HepG2 (cell line): ENCODE data around the gene TAF1B. TPM values are rescaled to one million over a fixed set of nuclear protein-coding genes. Genes with fewer than 3 reads are reported as not detected.

Experiments used
- ATF7-NPFF ChIP-seq: sonication (generic); formaldehyde crosslinking; IDR thresholded peaks from 2 replicates; pipeline ENCODE4 v1.8.1; 2023; ENCODE audit warnings: mild to moderate bottlenecking, low read depth, missing genetic modification reagents, moderate library complexity
- CENPT ChIP-seq: sonication (generic); formaldehyde crosslinking; IDR thresholded peaks from 2 replicates; pipeline ENCODE4 v1.8.0; 2022; ENCODE audit warnings: low read depth, mild to moderate bottlenecking, moderate library complexity, missing genetic modification reagents
- CENPX ChIP-seq: sonication (generic); formaldehyde crosslinking; IDR thresholded peaks from 2 replicates; pipeline ENCODE4 v1.9.0; 2021; ENCODE audit warnings: mild to moderate bottlenecking, missing genetic modification reagents, moderate library complexity
- FOXA1 ChIP-seq, 2 experiments: fragments of 450-650 bp in 1 of 2; sonication (generic) in 1 of 2; formaldehyde crosslinking in 1 of 2; IDR thresholded peaks; 2 replicates each; pipeline versions ENCODE4 v1.4.0 to v1.6.1; 2016 to 2020; ENCODE audit warnings: missing genetic modification reagents in 1 of 2
- KDM3A ChIP-seq: IDR thresholded peaks from 2 replicates; pipeline ENCODE4 v1.6.1; 2018; ENCODE audit warnings: low read depth, missing compliant biosample characterization
- MAFG ChIP-seq: sonication (generic); formaldehyde crosslinking; IDR thresholded peaks from 2 replicates; pipeline ENCODE4 v1.5.1; 2020; ENCODE audit warnings: mild to moderate bottlenecking, missing genetic modification reagents
- PRDM15 ChIP-seq: sonication (generic); formaldehyde crosslinking; IDR thresholded peaks from 2 replicates; pipeline ENCODE4 v1.4.0; 2020; ENCODE audit warnings: missing genetic modification reagents
- SOX6 ChIP-seq, 2 experiments: fragments of 450-650 bp in 1 of 2; sonication (generic) in 1 of 2; formaldehyde crosslinking in 1 of 2; IDR thresholded peaks; 2 replicates each; pipeline versions ENCODE4 v1.4.0 to v1.6.1; 2017 to 2020; ENCODE audit warnings: antibody characterized with exemption in 1 of 2, mild to moderate bottlenecking in 1 of 2, missing genetic modification reagents in 1 of 2
- ZNF230 ChIP-seq: sonication (generic); formaldehyde crosslinking; IDR thresholded peaks from 2 replicates; pipeline ENCODE4 v1.4.0; 2020; ENCODE audit warnings: mild to moderate bottlenecking, missing genetic modification reagents
- ZNF232 ChIP-seq: sonication (generic); formaldehyde crosslinking; IDR thresholded peaks from 2 replicates; pipeline ENCODE4 v1.4.0; 2020; ENCODE audit warnings: missing genetic modification reagents, borderline replicate concordance
- ZNF850 ChIP-seq: sonication (generic); formaldehyde crosslinking; conservative IDR thresholded peaks from 2 replicates; pipeline ENCODE4 v1.9.0; 2021; ENCODE audit warnings: mild to moderate bottlenecking, missing genetic modification reagents
- polyA plus RNA-seq, 8 experiments: library from polyadenylated mRNA; depleted of rRNA in 3 of 8; stranded (reverse) in 7 of 8; unstranded in 1 of 8; fragments of >200 nt; fragmentation: Illumina TruSeq in 4 of 8; extraction: Trizol in 4 of 8; gene quantifications; 2 replicates each; pipeline versions ENCODE4 v1.2.1 to v1.2.3, GENCODE V29; 2011 to 2016; ENCODE audit warnings: low read depth in 4 of 8, missing spikeins in 1 of 8, mixed read lengths in 1 of 8; ENCODE audit not compliant: insufficient read depth in 1 of 8
- total RNA-seq, 5 experiments: library from RNA; depleted of rRNA; stranded (reverse); fragments of >200 nt; fragmentation: Illumina TruSeq; extraction: Trizol; gene quantifications; 2 replicates each; pipeline ENCODE4 v1.2.3, GENCODE V29; 2016; ENCODE audit warnings: low read depth in 1 of 5
- TF ChIP-seq, protein P1 (sequence below): sonication (generic); formaldehyde crosslinking; IDR thresholded peaks from 2 replicates; pipeline ENCODE4 v1.4.0; 2020; ENCODE audit warnings: mild to moderate bottlenecking, missing genetic modification reagents, borderline replicate concordance
- TF ChIP-seq, protein P2 (sequence below): sonication (generic); formaldehyde crosslinking; IDR thresholded peaks from 2 replicates; pipeline ENCODE4 v1.5.1; 2020; ENCODE audit warnings: missing genetic modification reagents, mild to moderate bottlenecking, borderline replicate concordance
- TF ChIP-seq, protein P3 (sequence below): sonication (generic); formaldehyde crosslinking; IDR thresholded peaks from 2 replicates; pipeline ENCODE4 v1.5.0; 2020; ENCODE audit warnings: mild to moderate bottlenecking, missing genetic modification reagents
- TF ChIP-seq, protein P4 (sequence below): sonication (generic); formaldehyde crosslinking; IDR thresholded peaks from 2 replicates; pipeline ENCODE4 v1.8.1; 2022; ENCODE audit warnings: mild to moderate bottlenecking, missing genetic modification reagents

TAF1B gene
- total and polyA plus RNA-seq, 2 of the 13 experiments (the other 11 are each of a cell fraction or from before 2014, with no cell fraction given): 13.3 to 27.7 TPM

DNA sequence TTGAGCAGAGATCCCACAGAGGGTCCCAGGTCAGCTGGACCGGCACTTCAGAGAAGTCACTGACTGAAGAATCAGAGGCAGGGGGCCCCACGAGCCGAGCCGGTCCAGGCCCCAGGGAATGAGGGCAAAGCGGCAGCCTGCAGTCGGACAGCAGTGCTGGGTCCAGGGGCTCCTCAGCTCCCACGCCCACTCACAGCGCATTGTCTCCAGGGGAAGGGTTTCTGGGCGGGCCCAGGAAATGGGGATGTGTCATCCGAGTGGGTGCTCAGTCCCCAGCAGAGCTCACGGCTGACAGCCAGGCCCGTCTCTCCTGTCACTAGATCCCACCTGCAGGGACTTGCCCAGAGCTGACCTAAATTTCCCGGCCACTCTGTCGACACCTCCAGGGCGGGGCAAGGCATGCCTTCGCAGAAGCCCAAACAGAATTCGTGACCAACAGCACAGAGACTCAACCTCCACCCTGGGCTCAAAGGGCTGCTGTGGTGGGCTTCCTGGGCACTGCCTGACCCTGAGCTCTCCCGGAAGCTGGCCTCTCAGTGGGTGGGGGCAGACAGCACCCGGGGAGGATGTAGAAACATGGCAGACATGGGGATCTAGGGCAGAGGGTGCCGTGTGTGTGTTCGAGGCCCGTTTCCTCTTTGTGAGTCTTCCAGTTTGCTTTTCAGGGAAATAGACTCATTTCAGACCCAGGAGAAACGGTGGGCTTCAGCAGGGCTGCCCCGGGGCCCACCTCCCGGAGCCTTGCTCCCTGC lies 42.1 kb upstream of the TAF1B start (continued):
- TF ChIP-seq, protein P1, sequence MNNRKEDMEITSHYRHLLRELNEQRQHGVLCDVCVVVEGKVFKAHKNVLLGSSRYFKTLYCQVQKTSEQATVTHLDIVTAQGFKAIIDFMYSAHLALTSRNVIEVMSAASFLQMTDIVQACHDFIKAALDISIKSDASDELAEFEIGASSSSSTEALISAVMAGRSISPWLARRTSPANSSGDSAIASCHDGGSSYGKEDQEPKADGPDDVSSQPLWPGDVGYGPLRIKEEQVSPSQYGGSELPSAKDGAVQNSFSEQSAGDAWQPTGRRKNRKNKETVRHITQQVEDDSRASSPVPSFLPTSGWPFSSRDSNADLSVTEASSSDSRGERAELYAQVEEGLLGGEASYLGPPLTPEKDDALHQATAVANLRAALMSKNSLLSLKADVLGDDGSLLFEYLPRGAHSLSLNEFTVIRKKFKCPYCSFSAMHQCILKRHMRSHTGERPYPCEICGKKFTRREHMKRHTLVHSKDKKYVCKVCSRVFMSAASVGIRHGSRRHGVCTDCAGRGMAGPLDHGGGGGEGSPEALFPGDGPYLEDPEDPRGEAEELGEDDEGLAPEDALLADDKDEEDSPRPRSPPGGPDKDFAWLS: no peak
- TF ChIP-seq PRDM15 (CRISPR knock-in tag): no peak
- TF ChIP-seq, protein P2, sequence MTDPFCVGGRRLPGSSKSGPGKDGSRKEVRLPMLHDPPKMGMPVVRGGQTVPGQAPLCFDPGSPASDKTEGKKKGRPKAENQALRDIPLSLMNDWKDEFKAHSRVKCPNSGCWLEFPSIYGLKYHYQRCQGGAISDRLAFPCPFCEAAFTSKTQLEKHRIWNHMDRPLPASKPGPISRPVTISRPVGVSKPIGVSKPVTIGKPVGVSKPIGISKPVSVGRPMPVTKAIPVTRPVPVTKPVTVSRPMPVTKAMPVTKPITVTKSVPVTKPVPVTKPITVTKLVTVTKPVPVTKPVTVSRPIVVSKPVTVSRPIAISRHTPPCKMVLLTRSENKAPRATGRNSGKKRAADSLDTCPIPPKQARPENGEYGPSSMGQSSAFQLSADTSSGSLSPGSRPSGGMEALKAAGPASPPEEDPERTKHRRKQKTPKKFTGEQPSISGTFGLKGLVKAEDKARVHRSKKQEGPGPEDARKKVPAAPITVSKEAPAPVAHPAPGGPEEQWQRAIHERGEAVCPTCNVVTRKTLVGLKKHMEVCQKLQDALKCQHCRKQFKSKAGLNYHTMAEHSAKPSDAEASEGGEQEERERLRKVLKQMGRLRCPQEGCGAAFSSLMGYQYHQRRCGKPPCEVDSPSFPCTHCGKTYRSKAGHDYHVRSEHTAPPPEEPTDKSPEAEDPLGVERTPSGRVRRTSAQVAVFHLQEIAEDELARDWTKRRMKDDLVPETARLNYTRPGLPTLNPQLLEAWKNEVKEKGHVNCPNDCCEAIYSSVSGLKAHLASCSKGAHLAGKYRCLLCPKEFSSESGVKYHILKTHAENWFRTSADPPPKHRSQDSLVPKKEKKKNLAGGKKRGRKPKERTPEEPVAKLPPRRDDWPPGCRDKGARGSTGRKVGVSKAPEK (CRISPR knock-in tag): no peak
- TF ChIP-seq ATF7-NPFF (CRISPR knock-in tag): no peak
- no peak for TF ChIP-seq ZNF232 (CRISPR knock-in tag)
- TF ChIP-seq MAFG (CRISPR knock-in tag): no peak
- no peak for TF ChIP-seq ZNF230 (CRISPR knock-in tag)
- TF ChIP-seq ZNF850 (CRISPR knock-in tag): no peak
- TF ChIP-seq, protein P3, sequence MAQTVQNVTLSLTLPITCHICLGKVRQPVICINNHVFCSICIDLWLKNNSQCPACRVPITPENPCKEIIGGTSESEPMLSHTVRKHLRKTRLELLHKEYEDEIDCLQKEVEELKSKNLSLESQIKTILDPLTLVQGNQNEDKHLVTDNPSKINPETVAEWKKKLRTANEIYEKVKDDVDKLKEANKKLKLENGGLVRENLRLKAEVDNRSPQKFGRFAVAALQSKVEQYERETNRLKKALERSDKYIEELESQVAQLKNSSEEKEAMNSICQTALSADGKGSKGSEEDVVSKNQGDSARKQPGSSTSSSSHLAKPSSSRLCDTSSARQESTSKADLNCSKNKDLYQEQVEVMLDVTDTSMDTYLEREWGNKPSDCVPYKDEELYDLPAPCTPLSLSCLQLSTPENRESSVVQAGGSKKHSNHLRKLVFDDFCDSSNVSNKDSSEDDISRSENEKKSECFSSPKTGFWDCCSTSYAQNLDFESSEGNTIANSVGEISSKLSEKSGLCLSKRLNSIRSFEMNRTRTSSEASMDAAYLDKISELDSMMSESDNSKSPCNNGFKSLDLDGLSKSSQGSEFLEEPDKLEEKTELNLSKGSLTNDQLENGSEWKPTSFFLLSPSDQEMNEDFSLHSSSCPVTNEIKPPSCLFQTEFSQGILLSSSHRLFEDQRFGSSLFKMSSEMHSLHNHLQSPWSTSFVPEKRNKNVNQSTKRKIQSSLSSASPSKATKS: no peak
- no peak for TF ChIP-seq CENPT
- no peak for TF ChIP-seq FOXA1 (IDR thresholded peaks at IDR 0.05)
- TF ChIP-seq FOXA1 (CRISPR knock-in tag; IDR thresholded peaks at IDR 0.05): no peak
- no peak for TF ChIP-seq KDM3A
- TF ChIP-seq CENPX (CRISPR knock-in tag): no peak
- no peak for TF ChIP-seq SOX6 (IDR thresholded peaks at IDR 0.05)
- TF ChIP-seq SOX6 (CRISPR knock-in tag; IDR thresholded peaks at IDR 0.05): no peak
- TF ChIP-seq, protein P4, sequence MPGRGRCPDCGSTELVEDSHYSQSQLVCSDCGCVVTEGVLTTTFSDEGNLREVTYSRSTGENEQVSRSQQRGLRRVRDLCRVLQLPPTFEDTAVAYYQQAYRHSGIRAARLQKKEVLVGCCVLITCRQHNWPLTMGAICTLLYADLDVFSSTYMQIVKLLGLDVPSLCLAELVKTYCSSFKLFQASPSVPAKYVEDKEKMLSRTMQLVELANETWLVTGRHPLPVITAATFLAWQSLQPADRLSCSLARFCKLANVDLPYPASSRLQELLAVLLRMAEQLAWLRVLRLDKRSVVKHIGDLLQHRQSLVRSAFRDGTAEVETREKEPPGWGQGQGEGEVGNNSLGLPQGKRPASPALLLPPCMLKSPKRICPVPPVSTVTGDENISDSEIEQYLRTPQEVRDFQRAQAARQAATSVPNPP: no peak
